Skeletal muscle cell (primary cell): ENCODE data around the gene TSPAN9.

Experiments used
- DNase-seq: peaks from one replicate; pipeline ENCODE4 v3.0.0-alpha.2; 2010; ENCODE audit warnings: low read depth
- H3K4me3 ChIP-seq: 2 replicates; pipeline ENCODE4 v1.5.1; 2011; ENCODE audit warnings: low read depth, mild to moderate bottlenecking, control low read depth, low read length, moderate library complexity

Gene TSPAN9

GRCh38 chr12:3328571-3328970 is 251.4 kb downstream of the TSPAN9 start:
- DNase-seq = no peak
- no peak overlapping the region for H3K4me3 ChIP-seq

- DNase-seq = no peak
- H3K4me3 ChIP-seq = no peak overlapping the region
Measured at GRCh38 chr12:3329361-3329760, 252.2 kb downstream of the TSPAN9 start.

GRCh38 chr12:3330976-3331510 is 253.9 kb downstream of the TSPAN9 start:
- DNase-seq = no peak
- no peak overlapping the region for H3K4me3 ChIP-seq

GRCh38 chr12:3332188-3332587 is 255.0 kb downstream of the TSPAN9 start:
- H3K4me3 ChIP-seq = no peak overlapping the region
- no peak for DNase-seq

- DNase-seq = no peak
- no peak overlapping the region for H3K4me3 ChIP-seq
Measured at GRCh38 chr12:3333583-3333982, 256.4 kb downstream of the TSPAN9 start.

GRCh38 chr12:3333991-3334391 is 256.8 kb downstream of the TSPAN9 start:
- no peak overlapping the region for H3K4me3 ChIP-seq
- no peak for DNase-seq

- no peak overlapping the region for H3K4me3 ChIP-seq
- no peak for DNase-seq
Measured at GRCh38 chr12:3335078-3335487, 257.9 kb downstream of the TSPAN9 start.
